Activated CD8-positive, alpha-beta memory T cell treated with anti-CD3 and anti-CD28 coated beads, Interleukin-2, amount 10 ng/mL, durations not matched to agents 7 days and 5 days (primary cell): ENCODE measurements around the gene RPL27. TPM values are rescaled to one million over a fixed set of nuclear protein-coding genes. Genes with fewer than 3 reads are reported as not detected.
A peak's percentile ranks its signal among the peaks of the same experiment; 100 is the strongest.
"Not testable (repeated sequence)": the region's sequence is repeated elsewhere in the genome, so short reads cannot be mapped to it uniquely, and the experiment has no call there.

ENCODE experiments used
- ATAC-seq: fragments of 150-1000 bp; cut with Tn5 transposase; one replicate; pipeline ENCODE4 v1.10.0; 2021; ENCODE audit warnings: moderate library complexity
- CTCF ChIA-PET: fragments of 350-600 bp; sonication (Branson Sonifier 250); formaldehyde crosslinking; loops from one replicate; lab custom pipeline; 2021; ENCODE audit warnings: antibody characterized with exemption; lab: Charles Lee
- DNase-seq: peaks from one replicate; pipeline ENCODE4 v3.0.0-alpha.2; 2020
- H3K27ac Mint-ChIP-seq: one replicate; pipeline ENCODE4 v1.8.0; 2021; ENCODE audit warnings: mild to moderate bottlenecking, mixed read lengths
- H3K27me3 Mint-ChIP-seq: one replicate; pipeline ENCODE4 v1.8.0; 2021; ENCODE audit warnings: mixed read lengths
- H3K36me3 Mint-ChIP-seq: one replicate; pipeline ENCODE4 v1.8.0; 2021; ENCODE audit warnings: mild to moderate bottlenecking, mixed read lengths
- H3K4me1 Mint-ChIP-seq: one replicate; pipeline ENCODE4 v1.8.0; 2021; ENCODE audit warnings: mixed read lengths
- H3K4me3 Mint-ChIP-seq: one replicate; pipeline ENCODE4 v1.8.0; 2021; ENCODE audit warnings: mild to moderate bottlenecking, moderate library complexity, mixed read lengths
- H3K9me3 Mint-ChIP-seq: one replicate; pipeline ENCODE4 v1.8.0; 2022; ENCODE audit warnings: low read depth, mixed read lengths
- total RNA-seq, 2 experiments: library from RNA; stranded (reverse); gene quantifications; one replicate each; pipeline ENCODE4 v1.2.3, GENCODE V29; 2021

The RPL27 gene
- 100 to 1,000 TPM; 889 to 934 TPM for total RNA-seq

- Mint-ChIP-seq H3K4me3 (peak within 1 kb of the TSS; percentile 100), H3K9me3 (no peaks in the 10 kb centered on the region), H3K27me3 (no peaks in the 10 kb centered on the region), H3K4me1 (peaks cover 36% of the 10 kb centered on the region), H3K27ac (peak within 1 kb of the TSS; percentile 99), H3K36me3 (peaks cover 41% of the 10 kb centered on the region)
- CTCF ChIA-PET, result interaction anchor here (0.7 to 3.7 kb wide), 33 partner anchors 10 to 420 kb away, joined by 3 to 41 read pairs (median 4); partner anchors contain the start of genes AARSD1, AOC2, BECN1 and IFI35
- DNase-seq (peak; percentile 99), ATAC-seq (peak; percentile 99)
These were observed at the start of gene RPL27 for GRCh38 chr17:42997984-42998938. RPL27 (plus strand) TSS chr17:42998419; CDS start chr17:42998751, 332 bp downstream.

GRCh38 chr17:42950044-42950783, 48.0 kb upstream of the RPL27 start:
- H3K27me3 Mint-ChIP-seq, result no peaks in the 10 kb centered on the region
- H3K27ac Mint-ChIP-seq, result no peak overlapping the region
- H3K4me1 Mint-ChIP-seq, result peaks cover 10% of the 10 kb centered on the region
- CTCF ChIA-PET, result no interaction called here
- ATAC-seq (no peak), DNase-seq (no peak)
- no peak overlapping the region for H3K4me3 Mint-ChIP-seq
- peaks cover 16% of the 10 kb centered on the region for H3K36me3 Mint-ChIP-seq
- no peaks in the 10 kb centered on the region for H3K9me3 Mint-ChIP-seq

GRCh38 chr17:42953669-42954068, 44.5 kb upstream of the RPL27 start:
- Mint-ChIP-seq H3K9me3 (no peaks in the 10 kb centered on the region), H3K4me1 (peaks cover 10% of the 10 kb centered on the region), H3K36me3 (peaks cover 31% of the 10 kb centered on the region), H3K4me3 (no peak overlapping the region), H3K27me3 (no peaks in the 10 kb centered on the region), H3K27ac (no peak overlapping the region)
- CTCF ChIA-PET, result interaction anchor here (0.9 kb wide), 1 partner anchor 25 kb away, joined by 3 read pairs; no protein-coding TSS in a partner anchor
- DNase-seq (no peak), ATAC-seq (no peak)

GRCh38 chr17:42964161-42964932, 33.9 kb upstream of the RPL27 start, which contains the start of gene AARSD1:
AARSD1 (minus strand) TSS chr17:42964454; CDS start chr17:42964440, 14 bp downstream.
- Mint-ChIP-seq H3K4me3 (peak within 1 kb of the TSS; percentile 91), H3K36me3 (peaks cover 27% of the 10 kb centered on the region), H3K4me1 (peaks cover 18% of the 10 kb centered on the region), H3K27me3 (no peaks in the 10 kb centered on the region), H3K27ac (peak within 1 kb of the TSS; percentile 93), H3K9me3 (no peaks in the 10 kb centered on the region)
- CTCF ChIA-PET, result interaction anchor here (0.6 to 1.6 kb wide), 5 partner anchors 24 to 435 kb away, joined by 3 to 5 read pairs (median 4); partner anchors contain the start of gene RPL27
- ATAC-seq (peak; percentile 99), DNase-seq (peak; percentile 95)

GRCh38 chr17:42967925-42968324, 30.3 kb upstream of the RPL27 start:
- peaks cover 13% of the 10 kb centered on the region for H3K4me1 Mint-ChIP-seq
- H3K27ac Mint-ChIP-seq, result no peak overlapping the region
- CTCF ChIA-PET, result no interaction called here
- no peak for ATAC-seq
- H3K27me3 Mint-ChIP-seq, result no peaks in the 10 kb centered on the region
- peaks cover 8% of the 10 kb centered on the region for H3K36me3 Mint-ChIP-seq
- H3K9me3 Mint-ChIP-seq, result no peaks in the 10 kb centered on the region
- DNase-seq, result no peak
- H3K4me3 Mint-ChIP-seq, result no peak overlapping the region

GRCh38 chr17:42969001-42969581, 29.1 kb upstream of the RPL27 start:
- H3K4me3 Mint-ChIP-seq, result no peak overlapping the region
- peaks cover 6% of the 10 kb centered on the region for H3K4me1 Mint-ChIP-seq
- H3K27me3 Mint-ChIP-seq, result no peaks in the 10 kb centered on the region
- no peaks in the 10 kb centered on the region for H3K9me3 Mint-ChIP-seq
- ATAC-seq (no peak), DNase-seq (no peak)
- no peak overlapping the region for H3K27ac Mint-ChIP-seq
- CTCF ChIA-PET, result interaction anchor here (0.7 to 1.8 kb wide), 2 partner anchors 29 to 142 kb away, joined by 3 to 6 read pairs; partner anchors contain the start of gene RPL27
- H3K36me3 Mint-ChIP-seq, result peaks cover 3% of the 10 kb centered on the region

- H3K4me1 Mint-ChIP-seq, result no peaks in the 10 kb centered on the region
- H3K27ac Mint-ChIP-seq, result no peak overlapping the region
- CTCF ChIA-PET, result interaction anchor here (1.2 kb wide), 1 partner anchor 32 kb away, joined by 3 read pairs; no protein-coding TSS in a partner anchor
- DNase-seq (no peak), ATAC-seq (no peak)
- no peaks in the 10 kb centered on the region for H3K27me3 Mint-ChIP-seq
- no peaks in the 10 kb centered on the region for H3K9me3 Mint-ChIP-seq
- H3K36me3 Mint-ChIP-seq, result no peaks in the 10 kb centered on the region
- H3K4me3 Mint-ChIP-seq, result no peak overlapping the region
These were observed 26.6 kb upstream of the RPL27 start for GRCh38 chr17:42971589-42971988.

GRCh38 chr17:42973323-42973722, 24.9 kb upstream of the RPL27 start:
- H3K4me1 Mint-ChIP-seq, ATAC-seq, DNase-seq, H3K27ac Mint-ChIP-seq, H3K9me3 Mint-ChIP-seq, H3K27me3 Mint-ChIP-seq, H3K36me3 Mint-ChIP-seq, CTCF ChIA-PET, H3K4me3 Mint-ChIP-seq: not testable (repeated sequence)

GRCh38 chr17:42975265-42975664, 23.0 kb upstream of the RPL27 start:
- Mint-ChIP-seq H3K36me3 (no peaks in the 10 kb centered on the region), H3K27ac (no peak overlapping the region), H3K4me1 (peaks cover 11% of the 10 kb centered on the region), H3K27me3 (no peaks in the 10 kb centered on the region), H3K9me3 (no peaks in the 10 kb centered on the region), H3K4me3 (no peak overlapping the region)
- CTCF ChIA-PET, result no interaction called here
- no peak for DNase-seq
- ATAC-seq, result no peak

GRCh38 chr17:42975701-42976100, 22.5 kb upstream of the RPL27 start:
- H3K36me3 Mint-ChIP-seq, H3K27ac Mint-ChIP-seq, H3K4me3 Mint-ChIP-seq, ATAC-seq, H3K27me3 Mint-ChIP-seq, DNase-seq, H3K9me3 Mint-ChIP-seq, CTCF ChIA-PET: not testable (repeated sequence)
- H3K4me1 Mint-ChIP-seq, result peaks cover 13% of the 10 kb centered on the region

- CTCF ChIA-PET, result interaction anchor here (0.7 to 3.4 kb wide), 2 partner anchors 9 to 19 kb away, joined by 3 to 26 read pairs; partner anchors contain the start of gene RPL27
- Mint-ChIP-seq H3K27me3 (no peaks in the 10 kb centered on the region), H3K9me3 (no peaks in the 10 kb centered on the region), H3K4me3 (peak within 1 kb of the TSS; percentile 100), H3K36me3 (peaks cover 15% of the 10 kb centered on the region), H3K27ac (peak within 1 kb of the TSS; percentile 97), H3K4me1 (peaks cover 32% of the 10 kb centered on the region)
- peak; percentile 56 for DNase-seq
- peak; percentile 44 for ATAC-seq
These were observed 18.5 kb upstream of the RPL27 start, which contains the start of gene PTGES3L for GRCh38 chr17:42979511-42980273. PTGES3L (minus strand) TSS chr17:42980080; CDS start chr17:42980053, 27 bp downstream.
